ENCODE results near the gene RAB32. TPM values are rescaled to one million over a fixed set of nuclear protein-coding genes. Genes with fewer than 3 reads are reported as not detected.

RAB32 gene
- total RNA-seq, 1 experiment from 2014 or later: 4.7 TPM

DNA sequence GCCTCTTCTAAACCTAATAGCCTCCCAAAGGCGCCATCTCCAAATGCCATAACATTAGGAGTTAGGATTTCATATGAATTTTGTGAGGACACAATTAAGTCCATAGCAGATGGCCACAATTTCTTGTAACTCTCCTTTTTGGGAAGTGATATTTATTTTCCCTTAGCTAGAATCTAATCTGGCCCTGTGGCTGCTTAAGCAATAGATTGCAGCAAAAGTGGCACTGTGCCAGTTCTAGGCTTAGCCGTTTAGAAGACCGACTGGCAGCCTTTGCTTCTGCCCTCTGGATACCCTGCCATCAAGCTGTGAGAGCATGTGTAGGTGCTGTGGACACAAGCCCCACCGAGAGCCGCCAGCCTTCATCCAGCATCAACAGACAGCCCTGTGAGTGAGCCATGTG is 39.2 kb downstream of the RAB32 start:
- Mint-ChIP-seq H3K4me3 (no peak overlapping the region), H3K27ac (no peak overlapping the region; a peak in 1 of 7 replicates), H3K9me3 (no peaks in the 10 kb centered on the region), H3K4me1 (no peaks in the 10 kb centered on the region), H3K36me3 (ENCODE audit: insufficient read depth in 1 of 3, low read depth in 3 of 3) (no peaks in the 10 kb centered on the region), H3K27me3 (ENCODE audit: low read depth) (no peaks in the 10 kb centered on the region)
- Histone ChIP-seq H4K5ac (ENCODE audit: insufficient read length, low read depth, low read length) (no peak overlapping the region), H3K56ac (ENCODE audit: insufficient read length, low read depth, low read length) (no peak overlapping the region), H4K20me1 (ENCODE audit: control insufficient read depth, insufficient read depth, insufficient read length) (no peaks in the 10 kb centered on the region), H4K91ac (ENCODE audit: insufficient read length, low read depth, low read length) (no peak overlapping the region), H3K27me3 (ENCODE audit: insufficient read depth, low read length) (no peaks in the 10 kb centered on the region), H3K79me1 (ENCODE audit: insufficient read depth, low read depth, low read length, poor library complexity, severe bottlenecking) (no peaks in the 10 kb centered on the region), H3K79me2 (ENCODE audit: insufficient read depth, low read length) (no peaks in the 10 kb centered on the region), H2AFZ (ENCODE audit: low read length) (no peak overlapping the region), H3K4me1 (ENCODE audit: insufficient read depth, low read length) (no peaks in the 10 kb centered on the region), H3K9ac (ENCODE audit: extremely low read depth, insufficient read length, low read length) (no peak overlapping the region), H3K4ac (ENCODE audit: low read depth, low read length) (no peak overlapping the region), H2BK15ac (ENCODE audit: low read depth, low read length) (no peak overlapping the region), H3K18ac (ENCODE audit: insufficient read length, low read depth, low read length) (no peak overlapping the region), H2BK120ac (ENCODE audit: low read depth, low read length, poor library complexity, severe bottlenecking) (no peak overlapping the region), H3K4me2 (ENCODE audit: insufficient read depth, insufficient read length, low read length) (no peak overlapping the region), H3K23ac (ENCODE audit: insufficient read length, low read depth, low read length) (no peak overlapping the region), H2AK5ac (ENCODE audit: insufficient read length, low read length) (no peak overlapping the region), H3K27ac (ENCODE audit: insufficient read length, low read depth, low read length) (no peak overlapping the region), H3K14ac (ENCODE audit: insufficient read depth, low read length) (no peak overlapping the region), H3K9me3 (ENCODE audit: control insufficient read depth, low read depth, low read length) (no peaks in the 10 kb centered on the region), H3K23me2 (ENCODE audit: insufficient read length, low read depth, low read length, poor library complexity, severe bottlenecking) (no peaks in the 10 kb centered on the region), H4K8ac (replicated peaks; ENCODE audit: insufficient read length, low read depth, low read length) (no peak overlapping the region), H3T11ph (ENCODE audit: low read length) (no peak overlapping the region), H2BK20ac (ENCODE audit: low read depth, low read length, poor library complexity, severe bottlenecking) (no peak overlapping the region), H2BK5ac (ENCODE audit: insufficient read length, low read length) (no peak overlapping the region), H2BK12ac (ENCODE audit: insufficient read length, low read depth, low read length) (no peak overlapping the region)
- DNase-seq: no peak
- TF ChIP-seq CTCF (conservative IDR thresholded peaks at IDR 0.05): no peak
- WGBS (ENCODE audit: extremely low coverage, insufficient read length, low lambda C conversion rate): no CpG with 5 or more reads among the region's 5 CpGs
